AG20443 (cell line): ENCODE results near the gene FAM25G.
"Not testable (repeated sequence)": the region's sequence is repeated elsewhere in the genome, so short reads cannot be mapped to it uniquely, and the experiment has no call there.

Source experiments
- DNase-seq: peaks from one replicate; pipeline ENCODE4 v3.0.0; 2012; ENCODE audit warnings: low spot score, mixed read lengths

FAM25G gene

DNA sequence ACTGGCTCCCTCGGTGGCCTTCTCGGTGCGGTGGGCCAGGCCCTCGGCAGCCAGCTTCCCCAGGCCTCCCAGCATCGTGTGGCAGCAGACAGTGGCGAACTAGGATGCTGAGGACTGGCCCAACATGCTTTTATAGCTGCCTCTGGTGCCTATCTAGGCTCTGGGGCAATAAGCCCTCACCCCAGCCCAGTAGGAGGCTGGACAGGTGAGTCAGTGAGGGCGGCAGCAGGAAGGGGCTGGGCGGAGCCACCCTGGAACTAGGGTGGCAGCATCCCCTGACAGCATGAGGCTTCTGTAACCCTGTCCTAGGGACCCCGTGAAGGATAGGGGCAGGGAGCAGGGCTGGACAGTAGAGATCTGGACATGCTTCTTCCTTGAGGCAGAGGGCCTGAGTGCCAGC, at the start of gene FAM25G:
Gene FAM25G, minus strand, starts transcription at position 101 of the 400 bp plus-strand sequence. Its CDS starts 26 bp downstream, at position 75.
- DNase-seq: not testable (repeated sequence)

DNA sequence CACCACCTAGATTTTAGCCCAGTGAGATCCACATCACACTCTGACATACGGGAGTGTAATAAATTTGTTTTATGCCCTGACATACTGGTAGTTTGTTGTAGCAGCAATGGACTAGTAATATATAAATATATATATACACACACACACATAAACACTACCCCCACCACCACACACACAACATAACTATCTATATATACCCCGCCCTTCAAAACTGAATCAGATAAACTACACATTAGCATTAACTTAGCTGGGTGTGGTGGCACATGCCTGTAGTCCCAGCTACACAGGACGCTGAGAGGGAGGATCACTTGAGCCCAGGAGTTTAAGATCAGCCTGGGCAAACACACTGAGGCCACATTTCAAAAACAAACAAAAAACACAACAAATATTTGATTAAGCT, 44.9 kb upstream of the FAM25G start:
- DNase-seq: not testable (repeated sequence)

DNA sequence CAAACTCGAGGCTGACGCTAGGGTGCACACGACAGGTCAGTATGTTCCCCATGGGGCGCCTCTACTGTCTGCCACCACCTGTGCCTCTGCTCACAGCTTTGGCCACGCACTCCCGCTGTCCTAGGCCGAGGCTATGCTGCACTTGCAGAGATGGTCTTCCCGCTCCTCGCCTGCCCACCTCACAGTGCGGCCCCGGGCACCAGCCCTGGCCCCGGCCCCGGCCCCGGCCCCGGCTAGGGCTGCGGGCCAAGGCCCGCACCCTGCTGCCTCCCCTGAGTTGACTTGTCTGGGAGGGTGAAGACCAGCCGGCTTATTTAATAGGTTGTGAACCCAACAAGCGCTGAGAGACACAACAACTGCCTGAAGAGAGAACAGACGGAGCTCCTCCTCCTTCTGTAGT, 32.0 kb upstream of the FAM25G start, which contains the start of gene AGAP9:
Gene AGAP9, minus strand, starts transcription at position 164 of the 400 bp plus-strand sequence. Its CDS starts 112 bp downstream, at position 52.
- DNase-seq: not testable (repeated sequence)

DNA sequence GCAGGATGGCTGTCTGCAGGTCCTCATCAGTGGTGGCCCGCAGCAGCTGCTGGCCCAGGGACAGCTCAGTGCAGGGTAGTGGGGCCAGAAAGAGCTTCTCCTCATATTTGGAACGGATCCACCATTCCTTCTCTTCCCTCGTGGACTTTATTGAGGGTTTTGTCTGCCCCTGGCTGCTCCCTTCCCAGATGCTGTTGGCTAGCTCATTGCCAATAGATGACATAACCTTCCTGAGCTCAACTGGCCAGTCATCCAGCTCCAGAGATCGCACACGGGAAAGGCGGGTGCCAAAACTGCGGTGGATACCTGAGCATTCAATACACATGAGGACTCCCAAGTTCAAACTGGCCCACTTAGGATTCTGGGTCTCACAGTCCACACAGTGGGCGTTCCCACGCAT, 10.8 kb upstream of the FAM25G start:
- not testable (repeated sequence) for DNase-seq

DNA sequence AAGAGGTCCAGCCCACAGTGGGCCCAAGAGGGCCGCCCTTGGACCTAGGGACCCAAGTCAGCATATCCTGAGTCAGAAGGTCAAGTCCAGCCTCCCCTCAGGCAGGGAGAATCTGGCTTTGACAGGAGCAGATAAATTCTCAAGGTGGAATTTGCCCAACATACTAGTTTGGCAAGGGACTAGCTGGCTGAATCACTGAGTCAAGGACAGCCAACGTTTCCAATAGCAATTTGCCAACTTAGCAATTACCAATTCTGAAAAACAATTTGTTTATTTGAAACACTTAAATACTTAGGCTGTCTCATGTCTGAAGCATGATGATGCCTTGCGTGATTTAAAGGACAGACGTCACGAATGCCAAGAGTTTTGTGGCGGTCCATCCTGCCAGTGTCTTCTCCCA, 2.7 kb upstream of the FAM25G start:
- not testable (repeated sequence) for DNase-seq

DNA sequence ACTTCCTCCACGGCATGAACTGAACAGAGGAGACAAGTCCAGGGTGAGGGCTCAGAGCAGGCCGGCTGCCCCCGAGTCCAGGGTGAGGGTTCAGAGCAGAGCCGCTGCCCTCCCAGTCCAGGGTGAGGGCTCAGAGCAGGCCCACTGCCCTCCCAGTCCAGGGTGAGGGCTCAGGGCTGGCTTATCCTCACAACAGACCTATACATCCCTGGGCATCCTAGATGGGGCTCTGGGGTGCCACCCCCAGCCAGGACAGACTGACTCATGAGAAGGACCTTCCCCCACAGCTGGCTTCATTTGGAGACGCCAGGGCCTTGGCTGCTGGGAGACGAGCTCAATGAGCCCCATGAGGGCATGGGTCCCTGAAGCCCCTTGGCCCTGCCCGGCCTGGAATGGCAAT, 1.9 kb downstream of the FAM25G start:
- DNase-seq: not testable (repeated sequence)

DNA sequence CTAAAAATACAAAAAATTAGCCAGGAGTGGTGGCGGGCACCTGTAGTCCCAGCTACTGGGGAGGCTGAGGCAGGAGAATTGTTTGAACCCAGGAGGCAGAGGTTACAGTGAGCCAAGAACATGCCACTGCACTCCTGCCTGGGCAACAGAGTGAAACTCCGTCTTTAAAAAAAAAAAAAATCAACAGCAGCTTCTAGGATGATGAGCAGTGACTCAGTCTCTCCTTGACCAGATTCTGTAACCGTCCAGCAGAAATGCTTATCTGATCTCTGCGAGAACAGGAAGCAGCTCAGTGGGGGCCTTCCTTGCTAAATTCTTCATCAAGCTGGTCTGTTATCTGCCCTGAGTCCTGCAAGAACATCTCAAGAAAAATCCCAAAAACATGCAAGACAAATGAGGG, 5.6 kb downstream of the FAM25G start:
- DNase-seq: not testable (repeated sequence)

DNA sequence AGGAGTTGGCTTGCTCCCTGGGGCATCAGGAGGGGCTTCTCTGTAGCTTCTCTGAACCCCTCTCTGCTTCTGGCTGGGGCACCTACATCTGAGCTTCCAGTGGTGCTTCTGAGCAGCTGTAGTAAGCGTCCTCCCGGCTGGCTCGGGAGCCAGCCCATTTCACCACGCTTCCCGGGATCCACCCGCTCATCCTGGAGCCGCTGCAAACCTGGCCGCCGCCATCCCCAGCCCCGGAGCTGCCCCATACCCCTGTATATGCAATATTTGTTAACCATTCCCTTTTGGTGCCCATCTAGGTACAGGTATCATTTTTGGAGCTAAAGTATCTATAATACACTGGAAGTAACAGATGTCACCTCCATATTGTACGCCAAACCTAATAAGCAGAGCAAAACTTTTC, 6.7 kb downstream of the FAM25G start:
- not testable (repeated sequence) for DNase-seq

DNA sequence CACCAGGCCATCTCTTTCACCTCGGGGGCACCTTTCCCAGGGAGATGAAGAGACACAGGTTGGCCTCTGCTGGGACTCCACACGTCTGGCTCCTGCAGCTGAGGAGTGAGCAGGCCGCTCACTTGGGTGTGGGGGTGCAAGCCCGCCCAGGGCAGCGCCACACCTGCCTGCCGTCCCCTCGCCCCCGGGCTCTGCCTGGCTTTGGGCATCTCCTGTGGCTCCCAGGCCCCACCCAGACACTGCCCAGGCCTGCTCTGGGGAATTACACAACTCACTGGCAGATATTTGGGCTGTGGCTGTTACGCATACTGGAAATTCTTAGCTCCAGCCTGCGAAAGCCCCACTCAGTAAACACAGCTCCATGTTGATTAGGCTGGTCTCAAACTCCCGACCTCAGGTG, 7.6 kb downstream of the FAM25G start, which contains the start of gene ANXA8:
Gene ANXA8, minus strand, starts transcription at position 193 of the 400 bp plus-strand sequence. Its CDS starts 182 bp downstream, at position 11.
- not testable (repeated sequence) for DNase-seq

DNA sequence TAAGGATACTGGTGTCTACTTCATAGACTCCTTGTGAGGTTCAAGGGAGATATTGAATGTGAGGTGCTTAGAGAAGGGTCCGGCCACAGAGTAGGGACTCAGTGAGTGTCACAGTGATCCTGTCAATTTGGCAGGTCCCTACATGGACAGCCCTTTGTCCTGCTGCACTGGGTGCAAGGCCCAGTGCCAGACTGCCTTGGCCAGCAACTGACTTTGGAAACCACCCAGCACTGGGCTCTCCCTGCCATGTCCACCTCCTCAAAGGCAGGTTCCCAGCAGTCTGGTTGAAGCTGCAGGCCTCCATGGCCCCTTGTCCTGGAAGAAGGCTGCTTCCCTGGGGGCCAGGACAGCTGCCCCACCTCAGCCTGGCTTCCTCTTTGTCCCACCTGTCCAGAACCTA, 9.1 kb downstream of the FAM25G start:
- DNase-seq: not testable (repeated sequence)

DNA sequence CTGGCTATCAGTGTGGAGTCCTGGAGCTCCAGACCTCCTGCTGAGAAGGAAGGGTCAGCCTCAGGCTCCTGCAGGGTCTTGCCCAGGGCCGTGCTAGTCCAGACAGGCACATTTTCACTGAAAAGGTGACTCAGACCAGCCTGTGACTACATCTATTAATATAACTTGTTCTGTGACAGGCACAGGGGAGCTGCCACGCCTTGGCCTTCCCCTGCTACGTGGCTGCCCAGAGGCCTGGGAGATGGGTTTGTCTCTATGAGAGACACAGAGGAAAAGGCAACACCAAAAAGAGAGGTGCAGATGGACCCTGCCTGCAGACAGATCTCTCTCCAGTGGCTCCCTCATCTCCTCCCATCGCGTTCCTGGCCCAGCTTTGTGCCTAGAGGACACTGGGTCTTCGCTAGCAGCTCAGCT, 9.7 kb downstream of the FAM25G start:
- DNase-seq: not testable (repeated sequence)

DNA sequence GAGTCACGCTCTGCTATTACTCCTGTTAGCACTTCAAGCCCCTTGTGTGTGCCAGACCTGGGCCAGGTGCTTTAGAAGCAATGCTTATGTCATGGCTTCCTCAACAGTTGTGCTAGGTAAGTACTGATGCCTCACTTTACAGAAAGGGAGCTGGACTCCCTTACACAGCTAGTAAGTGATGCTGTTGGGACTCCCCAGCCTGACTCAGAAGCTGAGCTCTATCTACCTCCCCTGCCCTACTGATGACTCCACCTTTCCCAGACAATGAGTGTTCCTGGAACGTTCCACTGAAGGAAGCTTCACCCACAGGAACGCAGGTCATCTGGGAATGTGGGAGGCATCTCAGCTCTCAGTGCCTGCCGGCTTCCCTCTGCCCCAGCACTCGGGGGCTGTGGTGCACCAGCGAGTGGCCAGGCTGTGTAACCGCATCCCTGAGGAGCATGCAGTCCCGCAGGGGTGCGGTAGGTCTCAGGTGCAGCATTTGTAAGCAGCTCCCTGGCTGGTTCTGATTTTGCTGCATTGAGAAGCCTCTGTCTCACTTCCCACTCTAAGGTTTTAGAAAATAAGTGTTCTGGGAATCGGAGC, 10.2 kb downstream of the FAM25G start:
- DNase-seq: not testable (repeated sequence)

DNA sequence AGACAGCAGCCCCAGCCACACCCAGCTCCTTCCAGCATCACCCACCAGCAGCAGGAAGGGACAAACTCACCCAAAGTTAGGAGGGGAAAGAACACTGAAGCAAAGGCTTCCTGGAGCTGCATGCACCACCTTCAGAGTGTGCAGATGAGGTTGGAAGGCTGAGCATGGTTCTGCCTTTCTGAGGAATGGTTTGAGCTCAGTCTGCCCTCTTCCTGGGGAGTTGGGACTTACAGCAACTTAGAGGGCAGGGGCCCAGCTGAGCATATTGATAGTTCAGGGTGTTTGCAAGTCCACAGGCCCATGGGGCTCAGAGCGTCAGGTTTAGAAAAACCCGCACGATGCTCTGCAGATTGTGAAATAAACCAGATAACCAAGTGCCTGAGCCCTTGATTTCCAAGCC, 11.4 kb downstream of the FAM25G start:
- DNase-seq: not testable (repeated sequence)

DNA sequence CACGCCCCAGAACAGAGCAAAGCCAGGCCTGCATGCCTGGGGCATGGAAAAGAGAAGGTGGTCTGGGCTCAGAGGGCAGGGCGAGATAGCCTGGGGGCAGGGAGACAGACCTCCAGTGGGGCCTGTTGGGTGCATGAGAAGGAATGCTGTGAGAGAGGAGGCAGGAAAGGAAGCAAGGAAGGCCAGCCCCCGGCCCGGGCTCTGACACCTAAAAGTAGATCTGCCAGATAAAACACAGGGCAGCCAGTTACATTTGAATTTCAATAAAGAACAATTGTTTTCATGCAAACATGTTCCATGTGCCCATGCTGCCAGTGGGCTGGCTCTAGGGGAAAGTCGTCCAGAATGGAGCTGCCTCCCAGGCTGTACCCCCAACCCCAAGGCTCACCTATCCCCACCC, 13.4 kb downstream of the FAM25G start:
- DNase-seq: not testable (repeated sequence)

DNA sequence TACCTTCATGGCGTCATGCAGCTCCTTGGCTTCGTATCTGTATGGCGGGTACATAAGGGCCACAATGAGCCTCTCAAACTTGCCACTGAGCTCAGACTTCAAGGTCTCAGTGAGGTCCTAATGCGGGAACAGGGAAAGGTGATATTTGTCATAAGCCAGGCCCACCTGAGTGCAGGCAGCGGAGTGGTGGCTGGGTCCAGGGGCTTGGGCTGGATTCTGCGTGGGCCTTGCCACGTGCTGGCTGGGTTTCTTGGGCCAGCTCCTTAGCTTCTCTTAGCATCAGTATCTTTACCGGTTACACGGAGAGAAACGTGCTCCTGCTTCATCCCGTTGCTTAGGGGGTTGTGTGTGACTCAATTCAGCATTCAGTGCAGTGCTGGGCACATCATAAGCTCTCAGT, 14.4 kb downstream of the FAM25G start:
- not testable (repeated sequence) for DNase-seq

DNA sequence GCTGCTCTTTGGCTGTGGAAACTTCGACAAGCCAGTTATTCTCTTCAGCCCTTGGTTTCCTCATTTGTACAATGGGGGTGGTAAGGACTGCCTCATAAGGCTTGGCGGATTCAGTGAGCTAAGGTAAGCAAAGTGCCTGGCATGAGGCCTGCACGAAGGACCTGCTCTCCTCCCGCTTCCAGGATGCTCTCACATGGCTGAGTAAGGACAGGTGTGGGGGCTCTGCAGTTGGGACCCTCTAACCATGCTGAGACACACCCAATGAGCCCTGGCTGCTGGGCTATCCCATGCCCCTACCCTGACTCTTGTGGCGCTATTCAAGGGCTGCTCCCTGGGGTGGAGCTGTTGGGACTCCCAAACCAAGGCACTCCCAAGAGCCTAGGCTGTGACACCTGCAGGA, 16.4 kb downstream of the FAM25G start:
- not testable (repeated sequence) for DNase-seq

DNA sequence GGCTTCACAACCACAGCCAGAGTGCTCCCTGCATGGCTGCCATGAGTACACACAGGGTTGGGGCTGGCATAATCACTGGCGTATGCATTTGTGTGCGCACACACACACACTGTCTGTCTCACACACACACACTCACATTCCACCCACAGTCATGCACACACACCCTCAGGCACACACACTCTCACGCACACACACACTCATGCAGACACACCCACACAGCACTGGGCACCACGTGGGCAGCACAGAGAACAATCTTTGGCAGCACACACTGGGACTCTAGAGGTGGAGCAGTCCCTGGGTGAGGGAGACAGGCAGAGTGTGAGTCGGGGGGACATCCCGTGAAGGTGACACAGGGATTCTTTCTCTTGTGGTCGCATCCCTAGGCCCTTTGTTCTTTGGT, 18.0 kb downstream of the FAM25G start:
- not testable (repeated sequence) for DNase-seq

DNA sequence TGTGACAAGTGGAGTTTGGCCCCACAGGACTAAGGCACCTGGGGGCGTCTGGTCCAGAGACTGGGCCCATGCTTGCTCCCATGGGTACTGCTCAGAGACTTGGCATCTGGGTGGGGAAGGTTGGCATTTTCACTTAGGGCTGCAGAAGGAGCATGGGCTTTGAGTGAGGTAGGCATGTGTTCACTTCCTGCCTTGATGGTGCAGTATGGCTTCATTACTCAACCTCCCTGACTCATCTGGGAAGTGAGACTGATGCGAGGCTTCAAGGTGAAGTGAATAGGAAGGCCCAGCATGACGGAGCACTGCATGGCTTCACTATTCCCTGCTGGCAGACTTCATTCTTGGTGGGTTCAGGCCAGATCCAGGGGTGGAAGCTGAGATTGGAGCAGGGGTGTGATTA, 18.9 kb downstream of the FAM25G start:
- not testable (repeated sequence) for DNase-seq

DNA sequence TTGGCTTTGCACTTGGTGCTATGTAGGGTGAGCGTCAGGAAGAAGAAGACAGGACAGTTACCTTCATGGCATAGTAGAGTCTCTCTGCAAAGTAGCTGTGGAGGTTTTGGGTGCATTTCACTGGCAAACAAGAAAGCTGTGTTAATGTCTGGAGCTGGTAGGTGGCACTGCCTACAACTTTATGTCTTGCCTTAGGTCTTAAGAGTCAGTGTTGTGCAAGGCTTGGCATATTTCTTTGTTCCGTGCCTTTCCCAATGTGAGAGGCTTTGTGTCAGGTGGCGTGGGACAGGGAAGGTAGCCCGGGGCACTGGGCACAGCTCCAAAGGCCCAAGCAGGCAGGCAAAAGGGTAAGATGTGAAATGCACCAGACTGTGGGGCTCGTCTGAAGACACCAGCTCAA, 19.4 kb downstream of the FAM25G start:
- not testable (repeated sequence) for DNase-seq

DNA sequence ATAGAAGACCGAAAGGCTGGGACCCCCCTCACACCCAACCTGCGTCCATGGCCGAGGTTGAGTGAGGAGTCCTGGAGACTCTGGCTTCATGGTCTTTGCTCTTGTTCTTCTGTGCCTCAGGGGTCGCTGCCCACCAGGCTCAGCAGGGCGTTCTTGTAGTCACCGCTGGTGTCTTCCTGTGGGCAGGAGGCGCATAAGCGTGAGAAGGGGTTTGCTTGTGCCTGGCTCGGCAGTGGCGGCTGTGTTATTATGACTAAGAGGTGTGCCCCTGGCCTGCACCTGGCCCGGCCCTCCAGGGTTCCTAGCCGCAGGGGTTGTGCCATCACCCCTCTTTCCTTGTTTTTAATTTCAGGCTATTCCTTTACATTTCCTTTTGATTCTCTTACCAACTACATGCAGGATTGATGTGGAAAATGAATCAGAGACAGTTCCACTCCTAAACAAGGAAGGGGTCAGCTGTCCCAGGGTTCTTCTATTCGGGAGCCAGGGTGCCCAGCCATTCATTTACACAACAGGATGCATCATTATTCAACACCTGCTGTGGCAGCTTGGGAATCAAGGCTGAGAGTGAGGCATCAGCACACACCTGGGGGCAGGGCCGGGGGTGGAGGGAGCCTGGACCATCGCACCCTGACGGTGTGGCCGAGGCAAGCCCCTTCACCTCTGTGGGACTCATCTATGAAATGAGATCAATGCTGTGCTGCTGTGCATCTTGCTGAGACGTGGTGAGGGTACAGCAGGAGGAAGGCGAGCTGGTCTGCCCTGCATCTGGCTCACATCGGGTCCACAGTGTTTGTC, 22.6 kb downstream of the FAM25G start:
- not testable (repeated sequence) for DNase-seq

DNA sequence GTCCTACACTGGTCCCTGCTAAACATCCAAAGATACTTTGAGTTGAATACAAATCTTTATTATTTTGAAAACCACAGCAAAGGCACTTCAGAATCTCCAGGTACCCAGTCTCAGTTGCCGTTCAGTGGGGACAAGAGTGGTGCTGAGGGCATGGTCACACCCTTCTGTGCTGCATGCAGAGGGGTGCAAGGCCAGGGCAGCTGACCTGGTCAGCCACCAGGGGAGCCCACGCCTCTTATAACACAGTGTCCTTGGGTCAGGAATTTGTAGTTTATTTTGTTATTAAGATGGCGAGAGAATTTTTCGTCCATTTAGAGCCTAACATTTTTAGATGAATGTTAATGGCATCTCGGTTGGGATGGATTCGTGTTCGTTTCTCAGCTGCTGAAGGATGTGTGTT, 23.5 kb downstream of the FAM25G start:
- DNase-seq: not testable (repeated sequence)

DNA sequence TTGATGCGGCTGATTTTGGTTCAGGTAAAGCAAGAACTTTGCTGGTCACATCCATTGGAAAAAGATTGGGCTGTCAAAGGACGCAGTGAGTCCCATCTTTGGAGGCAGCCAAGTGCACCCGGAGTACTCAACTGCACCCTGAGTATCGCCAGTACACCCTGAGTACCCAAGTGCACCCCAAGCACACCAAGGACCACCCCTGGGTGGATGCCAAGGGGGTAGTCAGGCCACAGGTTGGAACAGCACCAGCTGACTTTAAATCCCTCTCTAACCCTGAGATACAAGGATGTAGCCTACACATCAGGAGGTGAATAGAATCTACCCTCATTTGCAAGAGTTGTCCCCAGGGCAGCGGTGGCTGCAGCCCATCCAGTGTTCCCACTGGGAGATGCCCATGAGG, 24.0 kb downstream of the FAM25G start:
- DNase-seq: not testable (repeated sequence)
